Measurements from ENCODE around the gene ZNF385D.

Gene ZNF385D

GRCh38 chr3:21715662-21716061, 35.3 kb downstream of the ZNF385D start:
- no peaks in the 10 kb centered on the region for H3K9me3 ChIP-seq (ENCODE audit: insufficient read depth, low read length)
- TF ChIP-seq ZNF274 (IDR thresholded peaks at IDR 0.05; ENCODE audit: low read depth, low read length) (no peak), SUZ12 (IDR thresholded peaks at IDR 0.05; ENCODE audit: extremely low read depth, insufficient read depth, insufficient read length) (no peak), YY1 (IDR thresholded peaks at IDR 0.05; ENCODE audit: insufficient read depth, insufficient read length) (no peak)
- H3K9ac ChIP-seq (ENCODE audit: insufficient read length, low read depth), result no peak overlapping the region

GRCh38 chr3:21705769-21706168, 45.2 kb downstream of the ZNF385D start:
- TF ChIP-seq SUZ12 (IDR thresholded peaks at IDR 0.05; ENCODE audit: extremely low read depth, insufficient read depth, insufficient read length) (no peak), YY1 (IDR thresholded peaks at IDR 0.05; ENCODE audit: insufficient read depth, insufficient read length) (no peak), ZNF274 (IDR thresholded peaks at IDR 0.05; ENCODE audit: low read depth, low read length) (no peak)
- Histone ChIP-seq H3K9me3 (ENCODE audit: insufficient read depth, low read length) (0 out of 2 replicates have a peak, but pooled peaks cover 7% of the 10 kb centered on the region), H3K27me3 (ENCODE audit: insufficient read depth, insufficient read length) (no peaks in the 10 kb centered on the region), H3K9ac (ENCODE audit: insufficient read length, low read depth) (no peak overlapping the region), H3K4me1 (ENCODE audit: insufficient read depth, insufficient read length) (no peaks in the 10 kb centered on the region), H3K4me3 (ENCODE audit: insufficient read length, low read depth) (no peak overlapping the region), H3K36me3 (ENCODE audit: insufficient read depth, insufficient read length, low read length) (no peaks in the 10 kb centered on the region)
- DNase-seq (ENCODE audit: low read depth, low spot score), result no peak

More at GRCh38 chr3:21715662-21716061, 35.3 kb downstream of the ZNF385D start:
- Histone ChIP-seq H3K27me3 (ENCODE audit: insufficient read depth, insufficient read length) (no peaks in the 10 kb centered on the region), H3K4me1 (ENCODE audit: insufficient read depth, insufficient read length) (no peaks in the 10 kb centered on the region), H3K36me3 (ENCODE audit: insufficient read depth, insufficient read length, low read length) (no peaks in the 10 kb centered on the region), H3K4me3 (ENCODE audit: insufficient read length, low read depth) (no peak overlapping the region)
- no peak for DNase-seq (ENCODE audit: low read depth, low spot score)

GRCh38 chr3:21704796-21705195, 46.2 kb downstream of the ZNF385D start:
- H3K36me3 ChIP-seq (ENCODE audit: insufficient read depth, insufficient read length, low read length), result no peaks in the 10 kb centered on the region
- TF ChIP-seq ZNF274 (IDR thresholded peaks at IDR 0.05; ENCODE audit: low read depth, low read length) (no peak), YY1 (IDR thresholded peaks at IDR 0.05; ENCODE audit: insufficient read depth, insufficient read length) (no peak), SUZ12 (IDR thresholded peaks at IDR 0.05; ENCODE audit: extremely low read depth, insufficient read depth, insufficient read length) (no peak)
- no peak overlapping the region for H3K9ac ChIP-seq (ENCODE audit: insufficient read length, low read depth)

GRCh38 chr3:21703291-21703690, 47.7 kb downstream of the ZNF385D start:
- Histone ChIP-seq H3K4me3 (ENCODE audit: insufficient read length, low read depth) (no peak overlapping the region), H3K9ac (ENCODE audit: insufficient read length, low read depth) (no peak overlapping the region), H3K36me3 (ENCODE audit: insufficient read depth, insufficient read length, low read length) (no peaks in the 10 kb centered on the region), H3K4me1 (ENCODE audit: insufficient read depth, insufficient read length) (no peaks in the 10 kb centered on the region), H3K27me3 (ENCODE audit: insufficient read depth, insufficient read length) (no peaks in the 10 kb centered on the region), H3K9me3 (ENCODE audit: insufficient read depth, low read length) (0 out of 2 replicates have a peak, but pooled peaks cover 7% of the 10 kb centered on the region)
- TF ChIP-seq SUZ12 (IDR thresholded peaks at IDR 0.05; ENCODE audit: extremely low read depth, insufficient read depth, insufficient read length), result no peak
- no peak for TF ChIP-seq YY1 (IDR thresholded peaks at IDR 0.05; ENCODE audit: insufficient read depth, insufficient read length)
- no peak for TF ChIP-seq ZNF274 (IDR thresholded peaks at IDR 0.05; ENCODE audit: low read depth, low read length)
- DNase-seq (ENCODE audit: low read depth, low spot score), result no peak

More at GRCh38 chr3:21704796-21705195, 46.2 kb downstream of the ZNF385D start:
- H3K4me3 ChIP-seq (ENCODE audit: insufficient read length, low read depth), result no peak overlapping the region
- DNase-seq (ENCODE audit: low read depth, low spot score), result no peak
- no peaks in the 10 kb centered on the region for H3K4me1 ChIP-seq (ENCODE audit: insufficient read depth, insufficient read length)
- no peaks in the 10 kb centered on the region for H3K27me3 ChIP-seq (ENCODE audit: insufficient read depth, insufficient read length)
- 0 out of 2 replicates have a peak, but pooled peaks cover 7% of the 10 kb centered on the region for H3K9me3 ChIP-seq (ENCODE audit: insufficient read depth, low read length)

- Histone ChIP-seq H3K4me1 (ENCODE audit: insufficient read depth, insufficient read length) (no peaks in the 10 kb centered on the region), H3K4me3 (ENCODE audit: insufficient read length, low read depth) (no peak overlapping the region), H3K9me3 (ENCODE audit: insufficient read depth, low read length) (no peaks in the 10 kb centered on the region), H3K27me3 (ENCODE audit: insufficient read depth, insufficient read length) (no peaks in the 10 kb centered on the region), H3K36me3 (ENCODE audit: insufficient read depth, insufficient read length, low read length) (no peaks in the 10 kb centered on the region), H3K9ac (ENCODE audit: insufficient read length, low read depth) (no peak overlapping the region)
- TF ChIP-seq SUZ12 (IDR thresholded peaks at IDR 0.05; ENCODE audit: extremely low read depth, insufficient read depth, insufficient read length) (no peak), ZNF274 (IDR thresholded peaks at IDR 0.05; ENCODE audit: low read depth, low read length) (no peak), YY1 (IDR thresholded peaks at IDR 0.05; ENCODE audit: insufficient read depth, insufficient read length) (no peak)
- no peak for DNase-seq (ENCODE audit: low read depth, low spot score)
Measured at GRCh38 chr3:21697707-21698106, 53.3 kb downstream of the ZNF385D start.

GRCh38 chr3:21694506-21694905, 56.5 kb downstream of the ZNF385D start:
- DNase-seq (ENCODE audit: low read depth, low spot score), result no peak

GRCh38 chr3:21691036-21691435, 60.0 kb downstream of the ZNF385D start:
- Histone ChIP-seq H3K27me3 (ENCODE audit: insufficient read depth, insufficient read length) (no peaks in the 10 kb centered on the region), H3K36me3 (ENCODE audit: insufficient read depth, insufficient read length, low read length) (no peaks in the 10 kb centered on the region)

More at GRCh38 chr3:21694506-21694905, 56.5 kb downstream of the ZNF385D start:
- no peak overlapping the region for H3K9ac ChIP-seq (ENCODE audit: insufficient read length, low read depth)
- TF ChIP-seq ZNF274 (IDR thresholded peaks at IDR 0.05; ENCODE audit: low read depth, low read length) (no peak), YY1 (IDR thresholded peaks at IDR 0.05; ENCODE audit: insufficient read depth, insufficient read length) (no peak), SUZ12 (IDR thresholded peaks at IDR 0.05; ENCODE audit: extremely low read depth, insufficient read depth, insufficient read length) (no peak)
- H3K36me3 ChIP-seq (ENCODE audit: insufficient read depth, insufficient read length, low read length), result no peaks in the 10 kb centered on the region
- H3K4me3 ChIP-seq (ENCODE audit: insufficient read length, low read depth), result no peak overlapping the region
- no peaks in the 10 kb centered on the region for H3K4me1 ChIP-seq (ENCODE audit: insufficient read depth, insufficient read length)
- H3K9me3 ChIP-seq (ENCODE audit: insufficient read depth, low read length), result no peaks in the 10 kb centered on the region
- no peaks in the 10 kb centered on the region for H3K27me3 ChIP-seq (ENCODE audit: insufficient read depth, insufficient read length)

More at GRCh38 chr3:21691036-21691435, 60.0 kb downstream of the ZNF385D start:
- Histone ChIP-seq H3K4me3 (ENCODE audit: insufficient read length, low read depth) (no peak overlapping the region), H3K4me1 (ENCODE audit: insufficient read depth, insufficient read length) (no peaks in the 10 kb centered on the region), H3K9me3 (ENCODE audit: insufficient read depth, low read length) (no peaks in the 10 kb centered on the region), H3K9ac (ENCODE audit: insufficient read length, low read depth) (no peak overlapping the region)
- DNase-seq (ENCODE audit: low read depth, low spot score), result no peak
- TF ChIP-seq YY1 (IDR thresholded peaks at IDR 0.05; ENCODE audit: insufficient read depth, insufficient read length), result no peak
- no peak for TF ChIP-seq ZNF274 (IDR thresholded peaks at IDR 0.05; ENCODE audit: low read depth, low read length)
- no peak for TF ChIP-seq SUZ12 (IDR thresholded peaks at IDR 0.05; ENCODE audit: extremely low read depth, insufficient read depth, insufficient read length)
